ENCODE measurements around the gene FLOT2. TPM values are rescaled to one million over a fixed set of nuclear protein-coding genes. Genes with fewer than 3 reads are reported as not detected.

Gene FLOT2
- total and polyA plus RNA-seq, 4 experiments from 2014 or later, result 216 to 288 (median 254) TPM

- POLR2A ChIA-PET (ENCODE audit: partially characterized antibody), result no interaction called here
- no peaks in the 10 kb centered on the region for H3K27me3 ChIP-seq (ENCODE audit: insufficient read depth, low read length)
- no peak overlapping the region for H3K27ac ChIP-seq (ENCODE audit: low read depth, low read length)
- H3K4me3 ChIP-seq (ENCODE audit: low read length in 2 of 2), result no peak overlapping the region
- H3K36me3 ChIP-seq (ENCODE audit: insufficient read depth, low read length), result peaks cover 7% of the 10 kb centered on the region
- H3K27me3 Mint-ChIP-seq, result no peaks in the 10 kb centered on the region
- H3K4me1 Mint-ChIP-seq, result peaks cover 0 to 2% (median 0%) of the 10 kb centered on the region in 4 donors
- no peak overlapping the region for H3K4me3 Mint-ChIP-seq
- H3K9me3 ChIP-seq (ENCODE audit: control insufficient read depth in 1 of 2, low read length in 2 of 2), result no peaks in the 10 kb centered on the region
- peaks cover 15 to 25% of the 10 kb centered on the region in 2 donors for H3K36me3 Mint-ChIP-seq
- intact Hi-C loops (cut with micrococcal nuclease), result no loop called here
- CTCF ChIA-PET (ENCODE audit: partially characterized antibody), result interaction anchor here (0.7 to 1.4 kb wide), 4 partner anchors 15 to 100 kb away, joined by 3 to 6 read pairs (median 4); no protein-coding TSS in a partner anchor
- no peaks in the 10 kb centered on the region for H3K4me1 ChIP-seq (ENCODE audit: insufficient read depth, low read length)
- DNase-seq, result no peak
- H3K9me3 Mint-ChIP-seq, result no peaks in the 10 kb centered on the region
- peak overlapping the region in 1 of 7 donors; percentile 30 for H3K27ac Mint-ChIP-seq
Observed at GRCh38 chr17:28863953-28864352, 33.6 kb downstream of the FLOT2 start.

GRCh38 chr17:28862561-28862960 lies 35.0 kb downstream of the FLOT2 start:
- Histone ChIP-seq H3K9me3 (ENCODE audit: control insufficient read depth in 1 of 2, low read length in 2 of 2) (no peaks in the 10 kb centered on the region), H3K4me3 (ENCODE audit: low read length in 2 of 2) (no peak overlapping the region), H3K27me3 (ENCODE audit: insufficient read depth, low read length) (no peaks in the 10 kb centered on the region), H3K27ac (ENCODE audit: low read depth, low read length) (no peak overlapping the region), H3K36me3 (ENCODE audit: insufficient read depth, low read length) (peaks cover 21% of the 10 kb centered on the region), H3K4me1 (ENCODE audit: insufficient read depth, low read length) (no peaks in the 10 kb centered on the region)
- CTCF ChIA-PET (ENCODE audit: partially characterized antibody), result interaction anchor here (1.2 kb wide), 1 partner anchor 99 kb away, joined by 3 read pairs; no protein-coding TSS in a partner anchor
- Mint-ChIP-seq H3K4me1 (peaks cover 0 to 2% (median 0%) of the 10 kb centered on the region in 4 donors), H3K36me3 (peaks cover 20 to 39% of the 10 kb centered on the region in 2 donors), H3K9me3 (no peaks in the 10 kb centered on the region), H3K27me3 (no peaks in the 10 kb centered on the region), H3K27ac (peak overlapping the region in 3 of 7 donors; percentile 54 to 57 (median 56)), H3K4me3 (no peak overlapping the region)
- intact Hi-C loops (cut with micrococcal nuclease), result no loop called here
- no peak for DNase-seq
- POLR2A ChIA-PET (ENCODE audit: partially characterized antibody), result no interaction called here

- H3K27me3 ChIP-seq (ENCODE audit: insufficient read depth, low read length), result no peaks in the 10 kb centered on the region
- H3K4me1 Mint-ChIP-seq, result peaks cover 0 to 2% (median 0%) of the 10 kb centered on the region in 4 donors
- intact Hi-C loops (cut with micrococcal nuclease), result no loop called here
- H3K9me3 Mint-ChIP-seq, result no peaks in the 10 kb centered on the region
- H3K27me3 Mint-ChIP-seq, result no peaks in the 10 kb centered on the region
- H3K27ac ChIP-seq (ENCODE audit: low read depth, low read length), result no peak overlapping the region
- H3K4me3 Mint-ChIP-seq, result no peak overlapping the region
- POLR2A ChIA-PET (ENCODE audit: partially characterized antibody), result no interaction called here
- peak overlapping the region in 3 of 7 donors; percentile 0 to 87 (median 67) for H3K27ac Mint-ChIP-seq
- no peak overlapping the region for H3K4me3 ChIP-seq (ENCODE audit: low read length in 2 of 2)
- DNase-seq, result no peak
- peaks cover 24 to 39% of the 10 kb centered on the region in 2 donors for H3K36me3 Mint-ChIP-seq
- peaks cover 21% of the 10 kb centered on the region for H3K36me3 ChIP-seq (ENCODE audit: insufficient read depth, low read length)
- CTCF ChIA-PET (ENCODE audit: partially characterized antibody), result interaction anchor here (1.2 to 1.3 kb wide), 2 partner anchors 13 to 98 kb away, joined by 3 to 4 read pairs; no protein-coding TSS in a partner anchor
- no peaks in the 10 kb centered on the region for H3K4me1 ChIP-seq (ENCODE audit: insufficient read depth, low read length)
- no peaks in the 10 kb centered on the region for H3K9me3 ChIP-seq (ENCODE audit: control insufficient read depth in 1 of 2, low read length in 2 of 2)
Observed at GRCh38 chr17:28861393-28862203, 35.9 kb downstream of the FLOT2 start.

GRCh38 chr17:28860363-28860808 lies 37.1 kb downstream of the FLOT2 start:
- Histone ChIP-seq H3K9me3 (ENCODE audit: control insufficient read depth in 1 of 2, low read length in 2 of 2) (no peaks in the 10 kb centered on the region), H3K4me1 (ENCODE audit: insufficient read depth, low read length) (peaks cover 4% of the 10 kb centered on the region), H3K36me3 (ENCODE audit: insufficient read depth, low read length) (peaks cover 21% of the 10 kb centered on the region), H3K27me3 (ENCODE audit: insufficient read depth, low read length) (no peaks in the 10 kb centered on the region), H3K4me3 (ENCODE audit: low read length in 2 of 2) (no peak overlapping the region), H3K27ac (ENCODE audit: low read depth, low read length) (no peak overlapping the region)
- H3K36me3 Mint-ChIP-seq, result peaks cover 24 to 40% of the 10 kb centered on the region in 2 donors
- CTCF ChIA-PET (ENCODE audit: partially characterized antibody), result interaction anchor here (1.0 kb wide), 1 partner anchor 96 kb away, joined by 4 read pairs; no protein-coding TSS in a partner anchor
- peaks cover under 1 to 5% (median 3%) of the 10 kb centered on the region in 4 donors for H3K4me1 Mint-ChIP-seq
- H3K9me3 Mint-ChIP-seq, result no peaks in the 10 kb centered on the region
- POLR2A ChIA-PET (ENCODE audit: partially characterized antibody), result interaction anchor here (1.0 to 2.9 kb wide), 3 partner anchors 32 to 140 kb away, joined by 3 to 11 read pairs (median 5); partner anchors contain the start of genes FLOT2 and RPL23A
- H3K27me3 Mint-ChIP-seq, result no peaks in the 10 kb centered on the region
- no peak overlapping the region for H3K27ac Mint-ChIP-seq
- DNase-seq, result no peak
- intact Hi-C loops (cut with micrococcal nuclease), result no loop called here
- no peak overlapping the region for H3K4me3 Mint-ChIP-seq

GRCh38 chr17:28858801-28859355 lies 38.7 kb downstream of the FLOT2 start:
- no peak overlapping the region for H3K27ac ChIP-seq (ENCODE audit: low read depth, low read length)
- intact Hi-C loops (cut with micrococcal nuclease), result no loop called here
- H3K36me3 ChIP-seq (ENCODE audit: insufficient read depth, low read length), result peaks cover 21% of the 10 kb centered on the region
- H3K27ac Mint-ChIP-seq, result no peak overlapping the region
- ChIA-PET CTCF (ENCODE audit: partially characterized antibody) (interaction anchor here (0.7 to 1.6 kb wide), 3 partner anchors 13 to 95 kb away, joined by 3 to 5 read pairs (median 3); no protein-coding TSS in a partner anchor), POLR2A (ENCODE audit: partially characterized antibody) (interaction anchor here (2.9 kb wide), 1 partner anchor 39 kb away, joined by 11 read pairs; the partner anchor contains the start of gene FLOT2)
- no peak overlapping the region for H3K4me3 ChIP-seq (ENCODE audit: low read length in 2 of 2)
- peaks cover 13% of the 10 kb centered on the region for H3K4me1 ChIP-seq (ENCODE audit: insufficient read depth, low read length)
- peaks cover 5 to 19% (median 12%) of the 10 kb centered on the region in 4 donors for H3K4me1 Mint-ChIP-seq
- H3K9me3 ChIP-seq (ENCODE audit: control insufficient read depth in 1 of 2, low read length in 2 of 2), result no peaks in the 10 kb centered on the region
- no peaks in the 10 kb centered on the region for H3K9me3 Mint-ChIP-seq
- no peaks in the 10 kb centered on the region for H3K27me3 ChIP-seq (ENCODE audit: insufficient read depth, low read length)
- H3K36me3 Mint-ChIP-seq, result peaks cover 24 to 45% of the 10 kb centered on the region in 2 donors
- DNase-seq, result no peak
- no peak overlapping the region for H3K4me3 Mint-ChIP-seq
- no peaks in the 10 kb centered on the region for H3K27me3 Mint-ChIP-seq

GRCh38 chr17:28857905-28858800 lies 39.4 kb downstream of the FLOT2 start:
- Histone ChIP-seq H3K27ac (ENCODE audit: low read depth, low read length) (no peak overlapping the region), H3K36me3 (ENCODE audit: insufficient read depth, low read length) (peaks cover 21% of the 10 kb centered on the region), H3K9me3 (ENCODE audit: control insufficient read depth in 1 of 2, low read length in 2 of 2) (no peaks in the 10 kb centered on the region), H3K4me3 (ENCODE audit: low read length in 2 of 2) (no peak overlapping the region), H3K4me1 (ENCODE audit: insufficient read depth, low read length) (peaks cover 13% of the 10 kb centered on the region), H3K27me3 (ENCODE audit: insufficient read depth, low read length) (no peaks in the 10 kb centered on the region)
- Mint-ChIP-seq H3K4me1 (peaks cover 5 to 19% (median 12%) of the 10 kb centered on the region in 4 donors), H3K27ac (peak overlapping the region in 3 of 7 donors; percentile 17 to 69 (median 59)), H3K4me3 (peak overlapping the region in 1 of 8 donors; percentile 70), H3K9me3 (no peaks in the 10 kb centered on the region), H3K36me3 (peaks cover 24 to 45% of the 10 kb centered on the region in 2 donors), H3K27me3 (no peaks in the 10 kb centered on the region)
- CTCF ChIA-PET (ENCODE audit: partially characterized antibody), result interaction anchor here (0.7 to 1.6 kb wide), 4 partner anchors 14 to 95 kb away, joined by 3 to 5 read pairs (median 4); no protein-coding TSS in a partner anchor
- POLR2A ChIA-PET (ENCODE audit: partially characterized antibody), result interaction anchor here (0.6 to 2.9 kb wide), 3 partner anchors 36 to 40 kb away, joined by 3 to 11 read pairs (median 3); partner anchors contain the start of gene FLOT2
- intact Hi-C loops (cut with micrococcal nuclease), result no loop called here
- no peak for DNase-seq
